ENCODE results near the gene MRPS10. TPM values are rescaled to one million over a fixed set of nuclear protein-coding genes. Genes with fewer than 3 reads are reported as not detected.

The MRPS10 gene
- total and polyA plus RNA-seq, 8 donors, result 8.5 to 38.2 (median 22.7) TPM

DNA sequence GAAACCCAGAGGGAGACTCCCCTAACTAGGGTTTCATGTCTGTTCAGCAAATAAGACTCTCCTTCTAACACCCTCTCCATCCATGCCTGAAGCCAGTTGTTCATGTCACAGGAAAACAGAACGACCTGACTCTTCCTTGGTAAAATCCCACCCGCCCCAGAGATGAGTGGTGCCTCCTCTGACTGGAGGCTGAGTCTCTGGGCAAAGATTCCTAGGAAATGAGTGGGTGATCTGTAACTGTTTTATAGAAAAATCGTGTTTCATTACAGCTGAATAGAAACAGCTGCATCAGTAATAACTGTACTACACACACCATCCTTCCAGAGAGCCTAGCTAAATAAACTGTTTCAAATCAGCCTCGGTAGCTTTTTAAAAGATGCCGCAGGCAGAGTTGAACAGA lies 37.4 kb upstream of the MRPS10 start:
- Histone ChIP-seq H3K36me3 (peaks cover 17 to 66% (median 61%) of the 10 kb centered on the region in 4 donors), H3K27ac (no peak overlapping the region), H3K4me1 (peaks cover 7 to 26% (median 11%) of the 10 kb centered on the region in 4 donors), H3K4me3 (no peak overlapping the region), H3K27me3 (no peaks in the 10 kb centered on the region), H3K9me3 (no peaks in the 10 kb centered on the region)
- 71 to 86% (median 77%) methylated on average over 5 of the region's 5 CpGs for WGBS, 5 donors
- intact Hi-C loops (cut with DNase I; ENCODE audit: low total_unique reads), result loop anchor here (10.0 kb wide), 1 partner anchor 280 kb away; no protein-coding TSS in a partner anchor
- no peak for DNase-seq
- TF ChIP-seq, protein P1, sequence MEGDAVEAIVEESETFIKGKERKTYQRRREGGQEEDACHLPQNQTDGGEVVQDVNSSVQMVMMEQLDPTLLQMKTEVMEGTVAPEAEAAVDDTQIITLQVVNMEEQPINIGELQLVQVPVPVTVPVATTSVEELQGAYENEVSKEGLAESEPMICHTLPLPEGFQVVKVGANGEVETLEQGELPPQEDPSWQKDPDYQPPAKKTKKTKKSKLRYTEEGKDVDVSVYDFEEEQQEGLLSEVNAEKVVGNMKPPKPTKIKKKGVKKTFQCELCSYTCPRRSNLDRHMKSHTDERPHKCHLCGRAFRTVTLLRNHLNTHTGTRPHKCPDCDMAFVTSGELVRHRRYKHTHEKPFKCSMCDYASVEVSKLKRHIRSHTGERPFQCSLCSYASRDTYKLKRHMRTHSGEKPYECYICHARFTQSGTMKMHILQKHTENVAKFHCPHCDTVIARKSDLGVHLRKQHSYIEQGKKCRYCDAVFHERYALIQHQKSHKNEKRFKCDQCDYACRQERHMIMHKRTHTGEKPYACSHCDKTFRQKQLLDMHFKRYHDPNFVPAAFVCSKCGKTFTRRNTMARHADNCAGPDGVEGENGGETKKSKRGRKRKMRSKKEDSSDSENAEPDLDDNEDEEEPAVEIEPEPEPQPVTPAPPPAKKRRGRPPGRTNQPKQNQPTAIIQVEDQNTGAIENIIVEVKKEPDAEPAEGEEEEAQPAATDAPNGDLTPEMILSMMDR (IDR thresholded peaks at IDR 0.05), result no peak
- no peak for TF ChIP-seq POLR2A (IDR thresholded peaks at IDR 0.05)

DNA sequence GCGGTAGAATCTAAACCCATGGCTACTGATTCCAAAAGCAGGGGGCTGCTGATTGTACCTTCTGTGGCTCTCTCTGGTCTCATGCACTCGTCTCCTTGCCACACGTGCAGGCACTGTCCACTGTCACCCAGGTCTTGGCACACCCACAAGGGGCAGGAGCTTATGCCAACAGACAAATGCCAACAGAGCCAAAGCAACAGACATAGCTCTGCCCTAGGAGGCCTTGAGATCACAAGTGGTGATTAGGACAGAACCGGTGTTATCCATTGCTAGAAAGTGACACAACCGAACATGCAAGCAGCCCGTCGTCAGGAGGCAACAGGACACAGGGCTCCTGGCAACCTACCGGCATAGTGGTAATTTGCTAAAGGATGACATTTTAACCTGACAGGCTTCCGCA lies 36.8 kb upstream of the MRPS10 start:
- TF ChIP-seq EP300 (IDR thresholded peaks at IDR 0.05) (no peak), POLR2A (IDR thresholded peaks at IDR 0.05) (no peak), POLR2AphosphoS5 (IDR thresholded peaks at IDR 0.05) (no peak)
- TF ChIP-seq, protein P1 (IDR thresholded peaks at IDR 0.05), result no peak
- H3K36me3 ChIP-seq, result peaks cover 17 to 72% (median 64%) of the 10 kb centered on the region in 4 donors
- peaks cover 7 to 22% (median 11%) of the 10 kb centered on the region in 4 donors for H3K4me1 ChIP-seq
- no peak overlapping the region for H3K4me3 ChIP-seq
- no peak for DNase-seq
- no peaks in the 10 kb centered on the region for H3K27me3 ChIP-seq
- no peak overlapping the region for H3K27ac ChIP-seq
- WGBS, 5 donors, result 90 to 94% (median 91%) methylated on average over 8 to 9 of the region's 9 CpGs
- intact Hi-C loops (cut with DNase I; ENCODE audit: low total_unique reads), result loop anchor here (10.0 kb wide), 1 partner anchor 280 kb away; no protein-coding TSS in a partner anchor
- H3K9me3 ChIP-seq, result no peaks in the 10 kb centered on the region

DNA sequence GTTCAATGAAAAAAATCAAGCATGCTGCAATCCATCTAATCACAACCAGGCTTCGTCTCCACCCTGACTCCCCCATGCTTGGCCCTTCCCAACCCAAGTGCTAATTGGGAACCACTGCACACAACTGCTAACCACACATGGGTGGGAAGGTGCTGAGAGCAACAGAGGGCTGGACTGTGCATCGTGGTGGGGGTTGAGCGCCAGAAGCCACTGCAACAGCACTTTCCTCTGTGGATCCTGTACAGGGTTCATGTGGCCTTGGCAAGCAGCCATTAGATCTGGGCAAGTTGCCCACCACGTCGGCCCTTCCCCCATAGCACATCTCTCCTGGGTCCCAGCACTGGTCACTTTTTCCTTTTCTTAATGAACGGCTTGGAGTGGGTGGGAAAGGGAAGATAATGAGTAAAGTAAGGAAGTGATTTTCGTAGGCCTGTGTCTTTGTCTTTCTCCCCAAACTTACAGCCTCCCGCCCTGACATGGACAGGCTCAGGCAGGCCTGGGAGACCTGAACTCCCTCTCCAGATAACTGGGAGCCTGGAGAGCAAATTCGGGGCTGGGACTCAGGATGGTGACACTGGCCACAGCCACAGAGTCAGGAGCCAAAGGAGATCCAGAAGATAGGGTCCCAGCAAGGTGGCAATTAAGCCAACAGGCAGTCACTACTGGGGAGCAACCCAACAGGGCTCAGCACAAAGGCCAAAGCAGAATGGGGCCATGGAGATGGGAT lies 34.4 kb upstream of the MRPS10 start:
- Histone ChIP-seq H3K36me3 (peaks cover 17 to 74% (median 61%) of the 10 kb centered on the region in 4 donors), H3K27ac (peak overlapping the region in 4 of 5 donors; percentile 25 to 49 (median 46)), H3K27me3 (no peaks in the 10 kb centered on the region), H3K4me3 (no peak overlapping the region), H3K4me1 (peaks cover 7 to 22% (median 11%) of the 10 kb centered on the region in 4 donors), H3K9me3 (no peaks in the 10 kb centered on the region)
- intact Hi-C loops (cut with DNase I; ENCODE audit: low total_unique reads), result loop anchor here (10.0 kb wide), 1 partner anchor 283 kb away; no protein-coding TSS in a partner anchor
- DNase-seq, result peak; percentile 56 to 89
- no peak for TF ChIP-seq EP300 (IDR thresholded peaks at IDR 0.05)
- TF ChIP-seq, protein P1 (IDR thresholded peaks at IDR 0.05), result no peak
- no peak for TF ChIP-seq POLR2A (IDR thresholded peaks at IDR 0.05)
- TF ChIP-seq POLR2AphosphoS5 (IDR thresholded peaks at IDR 0.05), result no peak
- WGBS, 5 donors, result 18 to 23% (median 21%) methylated on average over 9 of the region's 9 CpGs

DNA sequence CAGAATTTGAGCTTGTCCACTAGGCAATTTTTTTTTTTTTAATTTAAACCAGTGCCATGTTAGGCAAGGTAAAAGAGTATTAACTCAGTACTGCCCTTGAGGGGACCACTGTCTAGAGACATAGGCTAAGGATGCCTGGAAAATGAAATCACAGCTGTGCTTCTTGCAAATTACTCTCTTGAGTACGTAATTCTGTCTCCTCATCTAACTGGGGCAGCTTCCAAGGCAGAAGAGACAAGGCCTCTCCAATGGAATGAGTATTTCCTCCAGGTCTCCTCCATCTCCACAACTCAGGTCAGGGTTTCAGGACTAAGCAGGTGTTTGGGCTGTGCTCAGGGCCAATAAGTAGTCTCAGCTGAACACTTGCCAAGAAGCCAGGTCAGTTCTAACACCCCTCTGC lies 33.8 kb upstream of the MRPS10 start:
- Histone ChIP-seq H3K4me3 (no peak overlapping the region), H3K27ac (peak overlapping the region in 3 of 5 donors; percentile 25 to 49 (median 43)), H3K36me3 (peaks cover 17 to 74% (median 55%) of the 10 kb centered on the region in 4 donors), H3K9me3 (no peaks in the 10 kb centered on the region), H3K4me1 (peaks cover 7 to 22% (median 11%) of the 10 kb centered on the region in 4 donors), H3K27me3 (no peaks in the 10 kb centered on the region)
- TF ChIP-seq, protein P1 (IDR thresholded peaks at IDR 0.05), result no peak
- no peak for TF ChIP-seq POLR2A (IDR thresholded peaks at IDR 0.05)
- TF ChIP-seq POLR2AphosphoS5 (IDR thresholded peaks at IDR 0.05), result no peak
- no peak for TF ChIP-seq EP300 (IDR thresholded peaks at IDR 0.05)
- intact Hi-C loops (cut with DNase I; ENCODE audit: low total_unique reads), result loop anchor here (10.0 kb wide), 1 partner anchor 283 kb away; no protein-coding TSS in a partner anchor
- 53 to 83% (median 69%) methylated on average over 1 of the region's 1 CpG for WGBS, 5 donors
- DNase-seq, result peak in 1 of 2 donors; percentile 64

Data from stomach (tissue), 9 donors.